ENCODE data around the gene MEAK7. TPM values are rescaled to one million over a fixed set of nuclear protein-coding genes. Genes with fewer than 3 reads are reported as not detected.

MEAK7 gene
- polyA plus RNA-seq, 3 donors = 2.5 to 5.0 (median 4.7) TPM

DNA sequence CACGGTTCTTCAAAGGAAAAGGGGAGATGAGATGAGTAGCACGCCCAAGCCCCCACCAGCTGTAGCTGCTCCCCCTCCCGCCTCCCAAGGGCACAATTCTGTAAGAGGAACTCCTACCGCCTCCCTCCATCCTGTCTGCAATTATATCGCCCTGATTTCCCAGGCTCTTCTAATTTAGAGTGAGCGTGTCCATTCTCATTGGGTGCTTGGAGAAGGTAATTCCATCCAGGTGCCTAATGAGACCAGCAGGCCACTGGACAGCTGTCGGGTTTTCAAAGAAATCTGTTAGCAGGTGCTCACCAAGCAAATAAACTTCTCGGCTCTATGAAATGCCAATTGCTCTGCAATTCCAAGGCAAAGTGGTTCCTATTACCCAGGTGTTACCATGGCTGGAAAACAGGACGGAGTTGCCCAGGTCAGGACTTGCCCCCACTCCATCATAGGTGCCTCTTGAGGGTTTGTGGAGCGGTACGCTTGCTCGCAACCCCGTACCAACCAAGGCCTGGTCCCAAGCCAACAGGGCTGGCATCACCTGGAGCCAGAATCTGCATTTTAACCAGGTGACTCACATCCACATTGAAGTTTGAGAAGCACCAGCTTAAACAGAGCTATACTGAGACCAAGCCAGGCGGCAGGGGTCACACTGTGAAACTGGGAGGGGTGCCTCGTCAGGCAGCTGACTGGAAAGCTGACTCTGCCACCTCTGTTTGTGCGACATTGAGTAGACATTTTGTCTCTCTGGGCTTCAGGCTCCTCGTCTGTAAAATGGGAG is 16.5 kb upstream of the MEAK7 start:
- H3K4me1 Mint-ChIP-seq = no peaks in the 10 kb centered on the region
- H3K27ac Mint-ChIP-seq = no peak overlapping the region
- H3K36me3 ChIP-seq (replicated peaks in 1 of 2; ENCODE audit: control insufficient read depth in 1 of 2, insufficient read depth in 2 of 2, low read length in 2 of 2) = no peaks in the 10 kb centered on the region
- intact Hi-C loops (cut with micrococcal nuclease) = loop anchor here in 1 of 2 donors (5.0 kb wide), 1 partner anchor 41 kb away; no protein-coding TSS in a partner anchor
- 76% methylated on average over 11 of the region's 17 CpGs for WGBS (ENCODE audit: insufficient coverage)
- H3K27ac ChIP-seq (ENCODE audit: low read depth in 1 of 2, low read length in 2 of 2) = no peak overlapping the region
- no peaks in the 10 kb centered on the region for H3K27me3 ChIP-seq (ENCODE audit: control insufficient read depth in 2 of 2, insufficient read depth in 2 of 2, low read length in 2 of 2)
- no peak overlapping the region for H2AFZ ChIP-seq (ENCODE audit: insufficient read depth, low read depth, low read length, poor library complexity, severe bottlenecking)
- H3K9ac ChIP-seq (ENCODE audit: insufficient read depth, low read length, poor library complexity, severe bottlenecking) = no peak overlapping the region
- no peaks in the 10 kb centered on the region for H3K9me3 ChIP-seq (replicated peaks in 1 of 2; ENCODE audit: control insufficient read depth in 1 of 2, insufficient read depth in 1 of 2, low read length in 2 of 2)
- H3K4me2 ChIP-seq (replicated peaks; ENCODE audit: extremely low read depth, low read length, poor library complexity, severe bottlenecking) = no peak overlapping the region
- H3K9me3 Mint-ChIP-seq = peaks cover 0 to 3% (median 0%) of the 10 kb centered on the region in 7 donors
- no peaks in the 10 kb centered on the region for H3K79me2 ChIP-seq (ENCODE audit: insufficient read depth, low read length)
- no peak overlapping the region for H3K4me3 ChIP-seq (replicated peaks in 1 of 3; ENCODE audit: low read depth in 2 of 3, low read length in 3 of 3)
- DNase-seq = no peak
- peaks cover 7 to 14% (median 10%) of the 10 kb centered on the region in 3 donors for H3K27me3 Mint-ChIP-seq (ENCODE audit: low read depth in 3 of 3)
- no peaks in the 10 kb centered on the region for H4K20me1 ChIP-seq (ENCODE audit: insufficient read depth, low read length)
- peaks cover 0 to 2% of the 10 kb centered on the region in 2 donors for H3K36me3 Mint-ChIP-seq
- peaks cover 0 to under 1% of the 10 kb centered on the region in 2 donors for H3K4me1 ChIP-seq (ENCODE audit: control insufficient read depth in 1 of 2, insufficient read depth in 2 of 2, low read length in 2 of 2)
- TF ChIP-seq, protein P1, sequence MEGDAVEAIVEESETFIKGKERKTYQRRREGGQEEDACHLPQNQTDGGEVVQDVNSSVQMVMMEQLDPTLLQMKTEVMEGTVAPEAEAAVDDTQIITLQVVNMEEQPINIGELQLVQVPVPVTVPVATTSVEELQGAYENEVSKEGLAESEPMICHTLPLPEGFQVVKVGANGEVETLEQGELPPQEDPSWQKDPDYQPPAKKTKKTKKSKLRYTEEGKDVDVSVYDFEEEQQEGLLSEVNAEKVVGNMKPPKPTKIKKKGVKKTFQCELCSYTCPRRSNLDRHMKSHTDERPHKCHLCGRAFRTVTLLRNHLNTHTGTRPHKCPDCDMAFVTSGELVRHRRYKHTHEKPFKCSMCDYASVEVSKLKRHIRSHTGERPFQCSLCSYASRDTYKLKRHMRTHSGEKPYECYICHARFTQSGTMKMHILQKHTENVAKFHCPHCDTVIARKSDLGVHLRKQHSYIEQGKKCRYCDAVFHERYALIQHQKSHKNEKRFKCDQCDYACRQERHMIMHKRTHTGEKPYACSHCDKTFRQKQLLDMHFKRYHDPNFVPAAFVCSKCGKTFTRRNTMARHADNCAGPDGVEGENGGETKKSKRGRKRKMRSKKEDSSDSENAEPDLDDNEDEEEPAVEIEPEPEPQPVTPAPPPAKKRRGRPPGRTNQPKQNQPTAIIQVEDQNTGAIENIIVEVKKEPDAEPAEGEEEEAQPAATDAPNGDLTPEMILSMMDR (IDR thresholded peaks at IDR 0.05) = no peak
- H3K4me3 Mint-ChIP-seq = no peak overlapping the region

DNA sequence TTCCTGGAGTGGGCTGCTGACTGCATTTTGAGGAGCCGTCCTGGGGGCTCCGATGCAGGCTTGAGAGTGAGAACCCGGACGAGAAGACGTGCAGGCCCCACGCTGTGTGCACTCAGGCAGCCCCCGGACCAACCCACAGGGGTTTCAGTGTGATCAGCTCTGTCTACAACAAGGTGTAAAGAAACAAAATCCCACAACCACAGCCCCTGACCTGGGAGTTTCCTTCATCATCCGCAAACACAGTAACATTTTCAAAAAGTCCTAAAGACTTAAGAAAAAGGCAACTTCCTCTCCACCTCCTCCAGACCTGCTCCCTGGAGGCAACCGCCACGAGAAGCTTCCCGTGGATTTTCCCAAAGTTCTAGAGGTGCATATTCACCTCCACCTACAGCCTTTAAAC is 15.4 kb upstream of the MEAK7 start:
- no peaks in the 10 kb centered on the region for H3K36me3 ChIP-seq (replicated peaks in 1 of 2; ENCODE audit: control insufficient read depth in 1 of 2, insufficient read depth in 2 of 2, low read length in 2 of 2)
- no peaks in the 10 kb centered on the region for H4K20me1 ChIP-seq (ENCODE audit: insufficient read depth, low read length)
- no peak overlapping the region for H3K4me3 ChIP-seq (replicated peaks in 1 of 3; ENCODE audit: low read depth in 2 of 3, low read length in 3 of 3)
- 85% methylated on average over 10 of the region's 11 CpGs for WGBS (ENCODE audit: insufficient coverage)
- Mint-ChIP-seq H3K9me3 (peaks cover 0 to 3% (median 0%) of the 10 kb centered on the region in 7 donors), H3K27ac (no peak overlapping the region), H3K36me3 (peaks cover 0 to 2% of the 10 kb centered on the region in 2 donors), H3K4me1 (peaks cover 9% of the 10 kb centered on the region), H3K4me3 (no peak overlapping the region), H3K27me3 (ENCODE audit: low read depth in 3 of 3) (peaks cover 6 to 14% (median 8%) of the 10 kb centered on the region in 3 donors)
- peaks cover 9 to 11% of the 10 kb centered on the region in 2 donors for H3K4me1 ChIP-seq (ENCODE audit: control insufficient read depth in 1 of 2, insufficient read depth in 2 of 2, low read length in 2 of 2)
- H3K79me2 ChIP-seq (ENCODE audit: insufficient read depth, low read length) = no peaks in the 10 kb centered on the region
- no peak overlapping the region for H2AFZ ChIP-seq (ENCODE audit: insufficient read depth, low read depth, low read length, poor library complexity, severe bottlenecking)
- H3K27ac ChIP-seq (ENCODE audit: low read depth in 1 of 2, low read length in 2 of 2) = no peak overlapping the region
- DNase-seq = no peak
- H3K27me3 ChIP-seq (ENCODE audit: control insufficient read depth in 2 of 2, insufficient read depth in 2 of 2, low read length in 2 of 2) = no peaks in the 10 kb centered on the region
- TF ChIP-seq, protein P1 (IDR thresholded peaks at IDR 0.05) = no peak
- intact Hi-C loops (cut with micrococcal nuclease) = loop anchor here in 1 of 2 donors (5.0 kb wide), 1 partner anchor 42 kb away; no protein-coding TSS in a partner anchor
- H3K4me2 ChIP-seq (replicated peaks; ENCODE audit: extremely low read depth, low read length, poor library complexity, severe bottlenecking) = no peak overlapping the region
- no peaks in the 10 kb centered on the region for H3K9me3 ChIP-seq (replicated peaks in 1 of 2; ENCODE audit: control insufficient read depth in 1 of 2, insufficient read depth in 1 of 2, low read length in 2 of 2)
- no peak overlapping the region for H3K9ac ChIP-seq (ENCODE audit: insufficient read depth, low read length, poor library complexity, severe bottlenecking)
